ENCODE results near the gene YTHDF1. TPM values are rescaled to one million over a fixed set of nuclear protein-coding genes. Genes with fewer than 3 reads are reported as not detected.

YTHDF1 gene
- total RNA-seq, 1 donor: 30.7 TPM

DNA sequence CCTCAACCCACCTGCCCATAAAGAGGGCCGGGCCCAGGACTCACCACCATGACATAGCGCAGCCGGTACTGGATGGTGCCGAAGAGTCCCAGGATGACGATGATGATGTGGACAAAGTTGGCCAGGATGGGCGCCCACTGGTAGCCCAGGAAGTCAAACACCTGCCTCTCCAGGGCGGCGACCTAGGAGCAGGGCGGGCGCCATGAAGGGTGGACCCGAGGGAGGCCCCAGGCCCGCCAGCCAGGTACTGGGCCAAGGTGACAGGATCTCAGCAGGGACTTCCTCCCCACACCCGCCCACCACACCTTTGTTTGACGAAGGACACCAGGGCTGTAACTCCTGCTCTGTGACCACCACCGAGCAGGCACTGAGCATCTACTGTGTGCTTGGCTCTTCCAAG is 34.0 kb upstream of the YTHDF1 start:
- H3K4me3 ChIP-seq (ENCODE audit: low read depth, low read length): no peak overlapping the region
- DNase-seq (ENCODE audit: low read depth): no peak
- TF ChIP-seq, protein P1, sequence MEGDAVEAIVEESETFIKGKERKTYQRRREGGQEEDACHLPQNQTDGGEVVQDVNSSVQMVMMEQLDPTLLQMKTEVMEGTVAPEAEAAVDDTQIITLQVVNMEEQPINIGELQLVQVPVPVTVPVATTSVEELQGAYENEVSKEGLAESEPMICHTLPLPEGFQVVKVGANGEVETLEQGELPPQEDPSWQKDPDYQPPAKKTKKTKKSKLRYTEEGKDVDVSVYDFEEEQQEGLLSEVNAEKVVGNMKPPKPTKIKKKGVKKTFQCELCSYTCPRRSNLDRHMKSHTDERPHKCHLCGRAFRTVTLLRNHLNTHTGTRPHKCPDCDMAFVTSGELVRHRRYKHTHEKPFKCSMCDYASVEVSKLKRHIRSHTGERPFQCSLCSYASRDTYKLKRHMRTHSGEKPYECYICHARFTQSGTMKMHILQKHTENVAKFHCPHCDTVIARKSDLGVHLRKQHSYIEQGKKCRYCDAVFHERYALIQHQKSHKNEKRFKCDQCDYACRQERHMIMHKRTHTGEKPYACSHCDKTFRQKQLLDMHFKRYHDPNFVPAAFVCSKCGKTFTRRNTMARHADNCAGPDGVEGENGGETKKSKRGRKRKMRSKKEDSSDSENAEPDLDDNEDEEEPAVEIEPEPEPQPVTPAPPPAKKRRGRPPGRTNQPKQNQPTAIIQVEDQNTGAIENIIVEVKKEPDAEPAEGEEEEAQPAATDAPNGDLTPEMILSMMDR (IDR thresholded peaks at IDR 0.05; ENCODE audit: insufficient read depth, low read depth, low read length): no peak

DNA sequence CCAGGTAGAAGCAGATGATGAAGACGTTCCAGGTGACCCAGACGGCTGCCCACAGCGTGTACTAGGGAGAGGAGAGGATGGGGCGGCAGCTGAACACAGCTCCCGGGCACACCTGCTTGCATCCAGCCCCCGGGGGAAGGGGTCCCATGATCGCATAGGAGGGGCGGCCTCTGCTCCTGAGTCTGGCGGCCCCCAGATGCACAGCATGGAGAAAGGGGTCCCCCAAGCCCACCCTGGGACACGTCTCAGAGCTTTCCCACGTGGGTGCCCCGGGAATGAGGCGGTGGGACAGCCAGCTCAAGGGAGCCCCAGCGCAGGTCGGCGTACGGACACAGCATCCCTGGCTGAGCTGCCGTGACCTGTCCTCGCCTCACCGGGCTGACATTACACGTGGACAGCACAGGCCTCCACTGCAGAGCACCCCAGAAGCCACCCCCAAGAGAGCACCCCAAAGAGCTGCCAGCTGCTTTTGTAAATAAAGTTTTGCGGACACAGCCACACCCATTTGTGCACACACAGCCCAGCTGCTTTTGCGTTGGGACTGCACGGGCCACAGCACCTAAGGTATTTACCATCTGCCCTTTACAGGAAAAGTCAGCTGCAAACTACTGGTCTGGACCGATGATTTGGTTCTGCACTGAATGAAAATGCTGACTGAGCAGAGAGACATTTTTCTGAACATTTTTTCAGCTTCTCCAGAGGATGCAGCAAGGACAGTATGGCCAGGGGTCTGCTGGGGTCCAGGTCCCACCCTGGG is 33.1 kb upstream of the YTHDF1 start:
- TF ChIP-seq, protein P1 (IDR thresholded peaks at IDR 0.05; ENCODE audit: insufficient read depth, low read depth, low read length): no peak
- no peak for DNase-seq (ENCODE audit: low read depth)
- H3K4me3 ChIP-seq (ENCODE audit: low read depth, low read length): no peak overlapping the region

DNA sequence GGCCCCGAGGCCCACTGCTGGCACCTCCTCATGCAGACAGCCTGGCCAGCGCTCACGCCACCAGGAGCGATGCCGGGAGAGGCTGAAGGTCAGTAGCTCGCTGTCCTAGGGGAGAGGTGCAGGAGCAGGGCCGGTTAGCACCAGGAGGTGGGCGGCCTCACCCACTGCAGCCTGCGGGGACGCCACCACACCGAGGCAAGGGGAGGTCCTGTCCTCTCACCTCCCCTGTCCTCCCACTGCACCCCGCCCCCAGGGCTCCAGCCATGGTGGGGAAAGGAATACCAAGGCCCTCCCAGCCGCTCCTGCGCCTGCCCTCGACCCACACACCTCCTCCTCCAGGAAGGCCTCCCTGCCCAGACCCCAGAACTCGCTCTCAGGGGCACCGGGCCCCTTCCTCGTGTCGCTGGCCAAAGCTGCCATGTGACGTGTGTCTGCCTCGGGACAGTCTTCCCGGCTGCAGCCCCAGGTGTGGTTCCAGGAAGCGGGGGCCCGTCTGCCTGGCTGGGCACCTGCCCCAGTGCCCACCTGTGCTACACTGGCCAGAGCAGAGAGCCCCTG is 31.8 kb upstream of the YTHDF1 start:
- H3K4me3 ChIP-seq (ENCODE audit: low read depth, low read length): no peak overlapping the region
- no peak for DNase-seq (ENCODE audit: low read depth)
- TF ChIP-seq, protein P1 (IDR thresholded peaks at IDR 0.05; ENCODE audit: insufficient read depth, low read depth, low read length): no peak

GRCh38 chr20:63246490-63247288 is 30.8 kb upstream of the YTHDF1 start:
- no peak for DNase-seq (ENCODE audit: low read depth)

GRCh38 chr20:63244468-63244867 is 28.5 kb upstream of the YTHDF1 start:
- TF ChIP-seq, protein P1 (IDR thresholded peaks at IDR 0.05; ENCODE audit: insufficient read depth, low read depth, low read length): no peak
- no peak overlapping the region for H3K4me3 ChIP-seq (ENCODE audit: low read depth, low read length)
- no peak for DNase-seq (ENCODE audit: low read depth)

More at GRCh38 chr20:63246490-63247288, 30.8 kb upstream of the YTHDF1 start:
- no peak overlapping the region for H3K4me3 ChIP-seq (ENCODE audit: low read depth, low read length)
- TF ChIP-seq, protein P1 (IDR thresholded peaks at IDR 0.05; ENCODE audit: insufficient read depth, low read depth, low read length): no peak

DNA sequence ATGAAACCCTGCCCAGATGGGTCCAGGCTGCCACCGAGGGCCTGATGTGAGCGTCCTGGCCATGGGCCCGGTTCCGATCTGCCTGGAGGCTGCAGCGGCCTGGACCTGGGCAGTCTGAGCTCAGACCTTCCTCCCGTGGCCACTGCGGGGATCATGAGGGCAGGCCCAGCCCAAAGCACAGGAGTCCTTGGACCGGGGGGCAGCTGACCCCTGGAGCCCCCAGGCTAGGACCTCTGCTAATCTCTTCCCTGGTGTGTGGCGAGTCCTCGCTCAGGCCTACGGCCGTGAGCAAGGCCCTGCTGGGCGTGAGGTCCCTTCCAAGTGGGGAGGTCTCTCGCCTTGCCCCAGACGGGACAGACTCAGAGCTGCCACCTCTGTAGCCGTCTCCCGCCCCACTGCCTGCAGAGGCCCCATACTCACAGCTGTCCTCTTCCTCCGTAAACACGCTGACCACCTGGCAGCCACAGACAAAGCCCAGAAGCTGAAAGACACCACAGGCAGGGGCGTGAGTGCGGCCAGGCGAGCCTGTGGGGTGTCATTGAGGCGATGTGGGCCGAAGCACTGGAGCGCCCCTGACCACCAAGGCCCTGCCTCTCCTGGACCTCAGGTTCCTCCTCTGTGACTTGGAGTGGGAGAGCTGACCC is 27.8 kb upstream of the YTHDF1 start:
- TF ChIP-seq, protein P1 (IDR thresholded peaks at IDR 0.05; ENCODE audit: insufficient read depth, low read depth, low read length): no peak
- H3K4me3 ChIP-seq (ENCODE audit: low read depth, low read length): no peak overlapping the region
- no peak for DNase-seq (ENCODE audit: low read depth)

Data from fibroblast of villous mesenchyme (primary cell).